Stimulated activated CD4-positive, alpha-beta T cell treated with anti-CD3 and anti-CD28 coated beads, Interleukin-12 subunit alpha, Interleukin-12 subunit beta, amount 100 ng/mL, for 4 hours (primary cell): ENCODE data around the gene ASB13.

Source experiments
- DNase-seq: peaks from one replicate; pipeline ENCODE4 v3.0.0-alpha.2; 2020

ASB13 gene, protein sequence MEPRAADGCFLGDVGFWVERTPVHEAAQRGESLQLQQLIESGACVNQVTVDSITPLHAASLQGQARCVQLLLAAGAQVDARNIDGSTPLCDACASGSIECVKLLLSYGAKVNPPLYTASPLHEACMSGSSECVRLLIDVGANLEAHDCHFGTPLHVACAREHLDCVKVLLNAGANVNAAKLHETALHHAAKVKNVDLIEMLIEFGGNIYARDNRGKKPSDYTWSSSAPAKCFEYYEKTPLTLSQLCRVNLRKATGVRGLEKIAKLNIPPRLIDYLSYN

GRCh38 chr10:5666008-5666840, at the start of gene ASB13:
TSS of gene ASB13 (minus strand) at chr10:5666595. CDS start at chr10:5666551, 44 bp downstream.
- DNase-seq, result peak; percentile 43

- no peak for DNase-seq
Observed at GRCh38 chr10:5711642-5712041, 45.2 kb upstream of the ASB13 start.

GRCh38 chr10:5710859-5711258, 44.5 kb upstream of the ASB13 start:
- no peak for DNase-seq

DNA sequence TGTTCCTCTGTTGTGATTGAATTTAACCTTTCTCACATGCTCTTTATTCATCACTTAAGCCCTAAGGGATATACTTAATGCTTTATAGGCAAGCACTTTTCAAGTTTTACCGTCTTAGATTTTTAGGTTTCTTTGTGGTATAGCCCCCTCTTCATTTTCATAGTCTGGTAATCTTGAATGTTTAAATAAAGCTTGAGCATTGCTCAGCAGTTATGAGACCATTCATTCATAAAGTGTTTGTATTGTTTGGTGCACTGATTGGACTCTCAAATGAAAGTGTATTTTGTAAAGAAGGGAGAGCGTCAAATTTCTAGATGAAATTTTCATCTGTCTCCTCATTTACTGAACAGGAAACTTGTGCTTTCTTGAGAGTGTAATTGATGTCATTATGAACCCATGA, 43.5 kb upstream of the ASB13 start:
- no peak for DNase-seq

- no peak for DNase-seq
Observed at GRCh38 chr10:5708356-5708755, 42.0 kb upstream of the ASB13 start.

GRCh38 chr10:5698062-5698461, 31.7 kb upstream of the ASB13 start:
- no peak for DNase-seq

DNA sequence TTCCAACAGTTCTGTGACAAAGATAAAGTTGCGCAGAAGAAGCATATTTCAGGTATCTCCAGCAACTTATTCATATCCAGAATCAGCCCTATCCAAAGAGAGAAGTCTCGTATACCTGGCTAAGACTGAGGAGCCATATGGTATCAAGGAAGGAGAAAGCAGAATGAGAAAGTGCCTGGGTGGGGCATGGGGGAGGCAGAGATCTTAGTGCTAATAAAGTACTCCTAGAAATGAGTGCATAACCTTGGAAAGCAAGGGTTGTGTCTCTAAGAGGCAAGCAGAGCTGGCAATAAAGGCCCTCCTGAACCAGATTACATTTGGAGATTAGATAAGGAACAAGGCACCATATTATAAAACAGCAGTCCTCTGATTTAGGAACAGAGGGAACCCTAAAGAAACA, 30.9 kb upstream of the ASB13 start:
- no peak for DNase-seq

DNA sequence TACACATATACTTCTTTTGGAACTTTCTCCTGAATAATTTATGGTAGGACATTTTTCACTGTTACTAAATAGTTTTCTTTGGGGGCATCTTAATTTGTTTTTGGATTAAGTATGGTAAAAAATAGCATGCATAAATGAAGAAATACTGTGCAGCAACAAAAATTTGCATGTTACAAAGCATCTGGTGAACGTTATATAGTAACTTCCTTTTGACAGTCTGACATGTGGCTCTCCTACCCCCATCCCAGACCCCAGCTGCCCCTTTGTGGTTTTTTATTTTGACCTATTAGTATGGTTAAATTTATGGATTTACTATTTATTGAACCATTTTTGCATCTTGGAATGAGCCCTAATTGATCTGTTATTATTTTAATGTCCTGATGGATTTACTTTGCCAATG, 28.2 kb upstream of the ASB13 start:
- DNase-seq, result no peak

GRCh38 chr10:5692461-5693358, 26.3 kb upstream of the ASB13 start:
- peak; percentile 47 for DNase-seq

GRCh38 chr10:5691786-5692185, 25.4 kb upstream of the ASB13 start:
- DNase-seq, result no peak

DNA sequence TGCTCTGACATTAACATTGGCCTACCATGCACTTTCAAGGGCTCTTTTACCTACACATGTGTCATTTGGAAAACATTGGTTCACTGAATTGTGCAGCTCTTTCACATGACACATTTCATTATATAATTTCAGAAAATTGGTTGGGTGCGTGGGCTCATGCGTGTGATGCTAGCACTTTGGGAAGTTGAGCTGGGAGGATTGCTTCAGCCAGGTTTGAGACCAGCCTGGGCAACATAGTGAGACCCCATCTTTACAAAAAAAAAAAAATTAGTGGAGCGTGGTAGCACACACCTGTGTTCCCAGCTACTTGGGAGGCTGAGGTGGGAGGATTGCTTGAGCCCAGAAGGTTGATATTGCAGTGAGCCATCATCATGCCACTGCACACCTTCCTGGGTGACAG, 22.2 kb upstream of the ASB13 start:
- DNase-seq, result no peak

DNA sequence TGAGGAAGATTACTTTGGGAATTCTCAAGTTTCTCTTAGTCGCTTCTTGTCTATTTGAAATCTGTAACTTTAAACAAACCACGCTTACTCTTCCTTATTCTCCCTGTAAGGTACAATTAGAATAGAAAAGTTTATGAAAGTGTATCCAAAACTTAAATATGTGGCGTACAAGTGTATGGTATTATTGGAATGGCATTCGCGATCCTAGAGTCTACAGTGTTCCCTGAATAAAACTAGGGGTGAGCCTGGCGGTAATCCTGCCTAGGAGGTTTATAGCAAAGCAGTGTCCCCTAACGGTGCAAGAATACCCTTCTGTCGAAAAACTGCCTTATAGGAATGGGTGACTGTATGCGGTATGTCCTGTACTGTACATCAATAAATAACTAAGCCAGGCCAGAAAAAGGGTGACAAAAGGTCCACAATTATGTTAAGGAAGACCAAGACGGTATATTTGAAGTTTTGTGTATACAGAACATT, 19.4 kb upstream of the ASB13 start:
- DNase-seq, result no peak

DNA sequence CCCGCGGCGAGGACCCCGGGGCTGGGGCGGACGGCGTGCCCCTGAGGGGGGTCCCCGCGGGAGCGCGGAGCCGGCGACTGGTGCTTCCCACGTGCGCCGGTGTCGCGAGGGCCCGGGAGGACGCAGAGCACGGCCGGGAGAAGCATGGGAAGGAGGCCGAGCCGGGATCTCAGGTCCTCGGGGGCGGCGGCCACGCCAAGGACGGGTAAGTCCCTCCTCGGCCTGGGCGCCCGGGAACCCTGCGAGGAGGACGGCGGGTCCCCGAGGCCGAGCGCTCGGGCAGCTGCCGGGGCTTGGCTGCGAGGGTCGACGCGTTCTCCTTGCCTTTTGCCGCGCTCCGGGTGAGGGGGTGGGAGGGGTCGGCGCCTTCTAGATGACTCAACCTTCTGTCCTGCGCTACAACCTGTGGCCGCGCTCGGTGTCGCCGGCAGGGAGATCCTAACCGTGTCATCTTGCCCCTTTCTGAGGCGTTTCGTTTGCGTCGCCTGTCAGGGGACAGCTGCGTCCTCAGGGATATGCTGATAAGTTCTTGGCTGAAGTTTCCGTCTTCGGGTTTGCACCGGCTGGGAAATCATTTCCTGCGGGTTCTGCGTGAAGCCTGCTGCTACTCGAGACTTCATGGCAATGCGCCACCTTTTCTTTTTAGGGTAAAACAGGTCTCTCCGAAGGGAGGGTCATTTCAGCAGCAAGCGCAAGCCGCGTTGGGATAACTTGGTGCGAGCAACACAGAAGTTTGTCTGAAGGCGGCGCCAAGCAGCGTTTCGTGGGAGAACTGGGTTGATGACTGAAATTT, 18.8 kb upstream of the ASB13 start:
- DNase-seq, result peak; percentile 60

- peak; percentile 97 for DNase-seq
Observed at GRCh38 chr10:5684318-5684970, 18.0 kb upstream of the ASB13 start, which contains the start of gene TASOR2. TSS of gene TASOR2 (plus strand) at chr10:5684838. CDS start at chr10:5720643, 35,805 bp downstream.

DNA sequence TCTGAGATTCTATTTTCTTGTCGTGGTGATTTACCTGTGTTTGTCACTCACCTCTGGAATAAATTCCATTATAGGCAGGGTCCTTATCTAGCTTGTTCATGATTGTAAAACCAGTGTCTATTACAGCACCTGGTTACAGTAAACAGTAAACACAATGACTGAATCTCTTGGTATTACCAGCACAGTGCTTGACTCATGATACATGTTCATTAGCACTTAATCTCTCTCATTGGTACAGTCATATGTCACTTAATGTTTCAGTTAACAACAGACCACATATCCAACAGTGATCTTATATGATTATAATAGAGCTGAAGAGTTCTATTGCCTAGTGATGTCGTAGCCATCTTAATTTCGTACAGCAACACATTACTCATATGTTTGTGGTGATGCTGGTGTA, 16.7 kb upstream of the ASB13 start:
- no peak for DNase-seq

GRCh38 chr10:5681930-5682329, 15.5 kb upstream of the ASB13 start:
- no peak for DNase-seq

DNA sequence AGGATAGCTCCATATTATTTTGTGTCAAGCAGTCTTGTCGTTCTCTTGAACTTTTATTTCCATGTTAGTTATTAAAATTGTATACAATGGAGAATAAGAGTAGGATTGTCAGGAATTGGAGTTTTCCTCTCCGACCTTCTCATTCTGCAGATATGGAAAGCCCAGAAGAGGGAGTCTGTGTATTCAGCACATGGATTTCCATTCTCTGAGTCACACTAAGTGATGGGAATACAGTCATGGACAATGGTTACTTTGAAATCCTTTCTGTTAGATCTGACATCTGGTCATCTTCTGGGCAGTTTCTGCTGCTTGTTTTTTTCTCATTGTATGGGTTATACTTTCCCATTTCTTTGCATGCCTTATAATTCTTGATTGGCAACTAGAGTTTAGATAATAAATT, 13.2 kb upstream of the ASB13 start:
- DNase-seq, result no peak

GRCh38 chr10:5679037-5679435, 12.6 kb upstream of the ASB13 start:
- no peak for DNase-seq

DNA sequence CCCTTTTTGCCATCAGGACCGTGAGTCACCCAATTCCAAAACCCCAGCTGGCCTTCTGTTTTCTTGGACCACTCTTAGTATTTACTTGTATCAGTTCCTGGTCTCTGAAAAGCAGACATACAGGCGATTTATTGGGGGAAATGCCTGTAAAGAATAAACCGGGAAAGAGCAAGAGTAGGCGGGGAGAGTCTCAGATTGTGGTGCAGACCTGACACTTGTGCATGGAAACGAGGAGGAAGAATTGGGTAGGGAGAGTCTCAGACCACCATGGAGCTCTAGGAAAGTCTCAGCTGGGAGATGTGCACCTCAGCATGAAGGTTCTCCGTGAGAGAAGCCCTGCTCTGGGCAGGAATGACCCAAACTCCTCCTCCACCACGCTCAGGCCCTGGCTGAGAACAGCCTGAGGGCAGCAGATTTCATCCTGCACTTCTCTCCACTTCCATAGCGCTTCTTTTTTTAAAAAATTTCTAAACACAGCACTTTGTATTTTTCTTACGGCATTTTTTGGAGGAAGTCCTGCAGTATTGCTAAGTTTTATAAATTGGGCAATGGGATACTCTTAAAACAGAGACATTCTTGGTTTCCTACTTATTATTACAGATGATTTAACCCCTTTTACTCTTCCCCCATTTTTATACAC, 12.1 kb upstream of the ASB13 start:
- DNase-seq, result no peak

DNA sequence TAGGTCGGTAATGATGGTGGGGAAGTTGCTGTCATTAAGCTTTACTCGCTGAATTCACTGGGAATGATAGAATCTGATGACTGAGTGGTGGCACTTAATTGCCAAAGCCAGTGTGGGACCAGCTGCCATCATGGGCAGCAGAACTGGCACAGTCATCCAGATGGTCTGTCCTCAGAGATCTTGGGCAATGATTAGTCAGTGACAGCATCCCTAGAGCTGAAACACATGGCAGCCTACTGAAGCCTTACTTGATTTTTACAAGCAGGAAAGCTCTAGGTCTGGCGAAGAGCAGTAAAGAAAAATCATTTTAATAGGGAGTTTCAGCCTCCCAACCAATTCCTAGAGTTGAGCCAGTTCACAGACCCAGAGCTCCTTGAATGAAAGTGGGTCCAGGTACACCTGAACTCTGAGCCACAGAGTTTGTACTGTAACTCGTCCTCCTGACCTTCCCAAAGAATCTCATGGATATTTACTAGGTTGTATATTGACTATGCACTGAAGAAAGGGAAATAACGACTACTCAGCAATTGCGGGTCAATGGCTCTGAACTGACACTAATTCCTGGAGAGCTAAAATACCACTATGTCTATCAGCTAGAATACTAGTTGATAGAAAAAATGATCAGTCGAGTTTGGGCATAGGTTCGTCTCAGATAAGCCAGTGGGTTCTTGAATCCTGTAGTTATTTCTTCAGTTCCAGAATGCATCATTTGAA, 4.4 kb upstream of the ASB13 start:
- no peak for DNase-seq

GRCh38 chr10:5669604-5670003, 3.2 kb upstream of the ASB13 start:
- no peak for DNase-seq
